SK-N-SH (cell line): Measurements from ENCODE around the gene RGSL1. TPM values are rescaled to one million over a fixed set of nuclear protein-coding genes. Genes with fewer than 3 reads are reported as not detected.
A peak's percentile ranks its signal among the peaks of the same experiment; 100 is the strongest.

ENCODE experiments used
- CTCF ChIA-PET: fragments of 300-600, 350-600 bp; formaldehyde crosslinking; extraction: SDS; loops from one replicate; lab custom pipeline; 2021; lab: Yijun Ruan, JAX
- POLR2A ChIA-PET: fragments of 350-600 bp; sonication (Branson Sonifier 250); formaldehyde crosslinking; extraction: SDS; loops from one replicate; lab custom pipeline; 2020; ENCODE audit warnings: antibody characterized with exemption, inconsistent platforms; lab: Yijun Ruan, JAX
- DNase-seq: peaks from one replicate; pipeline ENCODE4 v3.0.0; 2012
- H2AFZ ChIP-seq: fragments of 200-600 bp; sonication (generic); 2 replicates; pipeline ENCODE4 v1.8.1; 2016; ENCODE audit warnings: antibody characterized with exemption, mild to moderate bottlenecking, low read depth
- H3F3A ChIP-seq: fragments of 200-600 bp; sonication (generic); replicated peaks from 2 replicates; pipeline ENCODE3; 2016; ENCODE audit warnings: antibody characterized with exemption, mild to moderate bottlenecking; ENCODE audit not compliant: insufficient read depth
- H3K27ac ChIP-seq, 2 experiments: fragments of 200-500 bp in 1 of 2; fragments of 200-600 bp in 1 of 2; sonication (Bioruptor generic) in 1 of 2; sonication (generic), shearing (Covaris generic) in 1 of 2; 2 replicates each; pipeline versions ENCODE4 v1.5.1 to v1.6.1; 2014 to 2016; ENCODE audit warnings: low read depth in 2 of 2, inconsistent platforms in 1 of 2, low read length in 1 of 2, mild to moderate bottlenecking in 1 of 2, mixed read lengths in 1 of 2
- H3K27me3 ChIP-seq: fragments of 200-600 bp; sonication (generic), shearing (Covaris generic); 2 replicates; pipeline ENCODE4 v1.6.1; 2016; ENCODE audit warnings: mixed run types; ENCODE audit not compliant: insufficient read depth
- H3K36me3 ChIP-seq, 2 experiments: fragments of 200-500 bp in 1 of 2; fragments of 200-600 bp in 1 of 2; sonication (Bioruptor generic) in 1 of 2; sonication (generic) in 1 of 2; replicated peaks in 1 of 2; 2 replicates each; pipeline versions ENCODE3 to v1.5.1; 2014 to 2016; ENCODE audit warnings: low read length in 1 of 2, mild to moderate bottlenecking in 1 of 2; ENCODE audit not compliant: insufficient read depth in 2 of 2, control insufficient read depth in 1 of 2
- H3K4me1 ChIP-seq, 2 experiments: fragments of 200-500 bp in 1 of 2; fragments of 200-600 bp in 1 of 2; sonication (Bioruptor generic) in 1 of 2; sonication (generic), shearing (Covaris generic) in 1 of 2; 2 replicates each; pipeline versions ENCODE4 v1.5.1 to v1.6.1; 2014 to 2016; ENCODE audit warnings: low read depth in 1 of 2, low read length in 1 of 2, mixed run types in 1 of 2; ENCODE audit not compliant: insufficient read depth in 2 of 2, control insufficient read depth in 1 of 2
- H3K4me2 ChIP-seq: fragments of 200-600 bp; sonication (generic), shearing (Covaris generic); 2 replicates; pipeline ENCODE4 v1.6.1; 2017; ENCODE audit warnings: mixed run types
- H3K4me3 ChIP-seq, 2 experiments: fragments of 200-500 bp in 1 of 2; fragments of 200-600 bp in 1 of 2; sonication (Bioruptor generic) in 1 of 2; sonication (generic), shearing (Covaris generic) in 1 of 2; 2 replicates each; pipeline versions ENCODE4 v1.5.1 to v1.8.1; 2014 to 2016; ENCODE audit warnings: low read depth in 2 of 2, inconsistent platforms in 1 of 2, low read length in 1 of 2, mild to moderate bottlenecking in 1 of 2, mixed read lengths in 1 of 2, moderate library complexity in 1 of 2
- H3K79me2 ChIP-seq: fragments of 200-600 bp; sonication (generic); 2 replicates; pipeline ENCODE4 v1.8.1; 2017; ENCODE audit warnings: mild to moderate bottlenecking; ENCODE audit not compliant: insufficient read depth
- H3K9ac ChIP-seq: fragments of 200-600 bp; sonication (generic); 2 replicates; pipeline ENCODE4 v1.6.1; 2017; ENCODE audit warnings: mixed run types
- H3K9me2 ChIP-seq: fragments of 200-600 bp; sonication (generic); 2 replicates; pipeline ENCODE4 v1.6.1; 2017; ENCODE audit warnings: mixed run types
- H3K9me3 ChIP-seq: fragments of 200-600 bp; sonication (generic); 2 replicates; pipeline ENCODE4 v1.6.1; 2017; ENCODE audit warnings: mixed run types, mild to moderate bottlenecking, moderate library complexity
- H4K20me1 ChIP-seq: fragments of 200-600 bp; sonication (generic); 2 replicates; pipeline ENCODE4 v1.6.1; 2017; ENCODE audit warnings: mild to moderate bottlenecking, mixed run types; ENCODE audit not compliant: insufficient read depth
- CHD2 ChIP-seq: fragments of 150-350 bp; IDR thresholded peaks from 2 replicates; pipeline ENCODE4 v1.6.1; 2018; ENCODE audit warnings: low read length; ENCODE audit not compliant: partially characterized antibody
- CTCF ChIP-seq: fragments of 200-600 bp; sonication (generic); IDR thresholded peaks from 2 replicates; pipeline ENCODE4 v1.6.1; 2017; ENCODE audit warnings: antibody characterized with exemption, mild to moderate bottlenecking, moderate library complexity
- EZH2phosphoT487 ChIP-seq: fragments of 200-600 bp; sonication (generic); IDR thresholded peaks from 2 replicates; pipeline ENCODE4 v1.6.1; 2017; ENCODE audit warnings: low read depth, mixed run types, mild to moderate bottlenecking, antibody characterized with exemption, moderate library complexity, borderline replicate concordance
- GATA2 ChIP-seq: sonication (generic); formaldehyde crosslinking; IDR thresholded peaks from 2 replicates; pipeline ENCODE4 v1.5.0; 2020; ENCODE audit warnings: mild to moderate bottlenecking, missing genetic modification reagents
- MAX ChIP-seq: IDR thresholded peaks from 2 replicates; pipeline ENCODE4 v1.4.0; 2012; ENCODE audit warnings: low read depth
- MEF2A ChIP-seq: IDR thresholded peaks from 2 replicates; pipeline ENCODE4 v1.4.0; 2012; ENCODE audit warnings: low read depth, borderline replicate concordance
- MXI1 ChIP-seq: IDR thresholded peaks from 2 replicates; pipeline ENCODE4 v1.6.1; 2012; ENCODE audit warnings: mild to moderate bottlenecking, low read depth, low read length, improper control_type of control experiment
- POLR2AphosphoS5 ChIP-seq: IDR thresholded peaks from 2 replicates; pipeline ENCODE4 v1.6.1; 2012; ENCODE audit warnings: low read depth, low read length
- RAD21 ChIP-seq: IDR thresholded peaks from 2 replicates; pipeline ENCODE4 v1.6.1; 2012; ENCODE audit warnings: mild to moderate bottlenecking, low read length
- RXRA ChIP-seq: IDR thresholded peaks from 2 replicates; pipeline ENCODE4 v1.4.0; 2012; ENCODE audit warnings: low read depth, mild to moderate bottlenecking, borderline replicate concordance
- SIN3A ChIP-seq: IDR thresholded peaks from 2 replicates; pipeline ENCODE4 v1.6.1; 2012; ENCODE audit warnings: low read depth, mild to moderate bottlenecking, low read length, moderate library complexity, borderline replicate concordance
- TAF1 ChIP-seq: IDR thresholded peaks from 2 replicates; pipeline ENCODE4 v1.6.1; 2012; ENCODE audit warnings: low read depth, mild to moderate bottlenecking, low read length, moderate library complexity, borderline replicate concordance
- TEAD4 ChIP-seq: IDR thresholded peaks from 2 replicates; pipeline ENCODE4 v1.4.0; 2012; ENCODE audit warnings: mild to moderate bottlenecking, borderline replicate concordance; ENCODE audit not compliant: insufficient read depth
- ZBTB33 ChIP-seq: IDR thresholded peaks from 2 replicates; pipeline ENCODE4 v1.4.0; 2012; ENCODE audit warnings: low read depth, borderline replicate concordance
- WGBS: methylation state at CpG from one replicate; pipeline ENCODE4 v1.1.6; 2017; ENCODE audit warnings: low lambda C conversion rate; 5-methylcytosine and 5-hydroxymethylcytosine counted together
- polyA plus RNA-seq, 3 experiments: library from polyadenylated mRNA; depleted of rRNA; stranded (reverse); fragments of >200 nt; gene quantifications; 2 replicates each; pipeline ENCODE4 v1.2.3, GENCODE V29; 2012

Gene RGSL1
- polyA plus RNA-seq, 1 of the 3 experiments (the other 2 are of a cell fraction), result not detected

GRCh38 chr1:182604175-182605164 lies 154.5 kb downstream of the RGSL1 start, which contains the start of gene RGS16:
Gene RGS16, minus strand, starts transcription at chr1:182604389. Its CDS starts 130 bp downstream, at chr1:182604259.
- ChIA-PET POLR2A (interaction anchor here (0.8 to 1.1 kb wide), 2 partner anchors 80 to 182 kb away, joined by 3 read pairs; partner anchors contain the start of gene RGS8), CTCF (interaction anchor here (1.3 to 17.7 kb wide), 6 partner anchors 8 to 520 kb away, joined by 3 to 829 read pairs (median 4); partner anchors contain the start of gene NPL)
- Histone ChIP-seq H3K9ac (no peak within 1 kb of the TSS), H3K36me3 (no peaks in the 10 kb centered on the region), H3K79me2 (no peaks in the 10 kb centered on the region), H3K4me3 (peak within 1 kb of the TSS; percentile 57 to 67), H3K9me3 (no peaks in the 10 kb centered on the region), H2AFZ (peak within 1 kb of the TSS; percentile 85), H3K4me1 (peaks cover 0 to 29% of the 10 kb centered on the region in 2 experiments; a peak in 1 of 4 replicates), H3K27ac (peak within 1 kb of the TSS in 1 of 2 experiments; percentile 63; a peak in 2 of 4 replicates), H3K9me2 (no peaks in the 10 kb centered on the region), H4K20me1 (no peaks in the 10 kb centered on the region), H3K4me2 (peak within 1 kb of the TSS; percentile 86), H3K27me3 (no peaks in the 10 kb centered on the region), H3F3A (no peaks in the 10 kb centered on the region)
- 21% methylated on average over 24 of the region's 44 CpGs for WGBS
- peak; percentile 70 for TF ChIP-seq POLR2AphosphoS5
- peak; percentile 96 for TF ChIP-seq MAX
- TF ChIP-seq MXI1, result peak; percentile 77
- TF ChIP-seq MEF2A, result no peak
- TF ChIP-seq TAF1, result peak; percentile 59; the same call in 1 of the 2 replicates
- no peak for TF ChIP-seq RAD21
- no peak for TF ChIP-seq RXRA
- TF ChIP-seq EZH2phosphoT487, result no peak
- TF ChIP-seq GATA2 (CRISPR knock-in tag), result no peak
- peak; percentile 98 for DNase-seq

GRCh38 chr1:182607566-182607965 lies 157.6 kb downstream of the RGSL1 start:
- 61% methylated on average over 1 of the region's 1 CpG for WGBS
- no peak for DNase-seq
- Histone ChIP-seq H2AFZ (no peak overlapping the region), H3F3A (no peaks in the 10 kb centered on the region), H4K20me1 (no peaks in the 10 kb centered on the region), H3K79me2 (no peaks in the 10 kb centered on the region), H3K4me1 (peaks cover 0 to 25% of the 10 kb centered on the region in 2 experiments; a peak in 2 of 4 replicates), H3K9me3 (no peaks in the 10 kb centered on the region), H3K36me3 (no peaks in the 10 kb centered on the region), H3K4me3 (no peak overlapping the region), H3K9me2 (no peaks in the 10 kb centered on the region), H3K27me3 (no peaks in the 10 kb centered on the region), H3K27ac (no peak overlapping the region), H3K9ac (no peak overlapping the region), H3K4me2 (no peak overlapping the region)
- TF ChIP-seq TEAD4, result no peak
- TF ChIP-seq CTCF, result no peak
- no peak for TF ChIP-seq ZBTB33
- no peak for TF ChIP-seq CHD2
- TF ChIP-seq SIN3A, result no peak
- ChIA-PET POLR2A (no interaction called here), CTCF (interaction anchor here (0.6 to 17.7 kb wide), 5 partner anchors 9 to 180 kb away, joined by 3 to 829 read pairs (median 6); partner anchors contain the start of gene NPL)
